Activated CD8-positive, alpha-beta T cell treated with anti-CD3 and anti-CD28 coated beads for 36 hours (primary cell): ENCODE data around the gene SLC22A14. TPM values are rescaled to one million over a fixed set of nuclear protein-coding genes. Genes with fewer than 3 reads are reported as not detected.

Source experiments
- ATAC-seq: fragments of 200-7000 bp; cut with Tn5 transposase; one replicate; pipeline ENCODE4 v1.10.0; 2021; ENCODE audit warnings: mild to moderate bottlenecking, moderate library complexity
- CTCF ChIA-PET: fragments of 350-600 bp; sonication (Branson Sonifier 250); formaldehyde crosslinking; loops from one replicate; lab custom pipeline; 2021; ENCODE audit warnings: antibody characterized with exemption; lab: Charles Lee
- POLR2A ChIA-PET: fragments of 350-600 bp; sonication (Branson Sonifier 250); formaldehyde crosslinking; loops from one replicate; lab custom pipeline; 2021; ENCODE audit warnings: antibody characterized with exemption; lab: Charles Lee
- DNase-seq: peaks from one replicate; pipeline ENCODE4 v3.0.0-alpha.2; 2020
- H3K27ac Mint-ChIP-seq: one replicate; pipeline ENCODE4 v1.8.0; 2021; ENCODE audit warnings: mild to moderate bottlenecking, mixed read lengths
- H3K27me3 Mint-ChIP-seq: one replicate; pipeline ENCODE4 v1.8.0; 2021; ENCODE audit warnings: mixed read lengths
- H3K36me3 Mint-ChIP-seq: one replicate; pipeline ENCODE4 v1.8.0; 2021; ENCODE audit warnings: low read depth, mixed read lengths
- H3K4me1 Mint-ChIP-seq: one replicate; pipeline ENCODE4 v1.8.0; 2021; ENCODE audit warnings: low read depth, mixed read lengths
- H3K4me3 Mint-ChIP-seq: one replicate; pipeline ENCODE4 v1.8.0; 2021; ENCODE audit warnings: mild to moderate bottlenecking, moderate library complexity, mixed read lengths
- H3K9me3 Mint-ChIP-seq: one replicate; pipeline ENCODE4 v1.8.0; 2021; ENCODE audit warnings: mixed read lengths
- intact Hi-C: fragments of 100-400 bp; cut with micrococcal nuclease; formaldehyde crosslinking; loops from one replicate; pipeline ENCODE4 v1.10.0; 2022
- total RNA-seq, 2 experiments: library from RNA; stranded (reverse); gene quantifications; one replicate each; pipeline ENCODE4 v1.2.3, GENCODE V29; 2021
- TF ChIP-seq, protein P1 (sequence below): fragments of 200-600 bp; IDR thresholded peaks from one replicate; pipeline ENCODE4 v1.8.0; 2022; ENCODE audit warnings: antibody characterized with exemption, mild to moderate bottlenecking

SLC22A14 gene
- total RNA-seq, 2 experiments from 2014 or later, result not detected

DNA sequence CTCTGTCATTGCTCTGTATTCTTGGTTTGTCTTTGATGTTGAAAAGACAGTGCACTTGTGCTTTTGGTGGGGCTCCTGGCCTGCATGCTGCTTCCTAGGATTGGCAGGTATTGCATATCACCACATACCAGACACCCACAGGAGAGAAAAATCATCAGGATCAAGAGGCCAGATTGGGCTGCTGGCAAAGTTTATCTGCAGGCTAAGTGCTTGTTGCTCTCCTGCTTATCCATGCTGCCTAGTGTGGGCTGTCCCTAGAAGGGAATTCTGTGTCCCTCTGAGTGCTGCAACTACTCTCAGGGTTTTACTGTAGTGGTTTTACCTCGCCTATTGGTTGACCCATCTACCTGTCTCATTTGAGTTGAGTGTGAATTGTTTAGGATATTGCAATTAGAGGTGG, 17.3 kb upstream of the SLC22A14 start:
- DNase-seq (no peak), ATAC-seq (no peak)
- Mint-ChIP-seq H3K27ac (no peak overlapping the region), H3K36me3 (peaks cover 1% of the 10 kb centered on the region), H3K4me3 (no peak overlapping the region), H3K27me3 (no peaks in the 10 kb centered on the region), H3K9me3 (no peaks in the 10 kb centered on the region), H3K4me1 (peaks cover 14% of the 10 kb centered on the region)
- TF ChIP-seq, protein P1, sequence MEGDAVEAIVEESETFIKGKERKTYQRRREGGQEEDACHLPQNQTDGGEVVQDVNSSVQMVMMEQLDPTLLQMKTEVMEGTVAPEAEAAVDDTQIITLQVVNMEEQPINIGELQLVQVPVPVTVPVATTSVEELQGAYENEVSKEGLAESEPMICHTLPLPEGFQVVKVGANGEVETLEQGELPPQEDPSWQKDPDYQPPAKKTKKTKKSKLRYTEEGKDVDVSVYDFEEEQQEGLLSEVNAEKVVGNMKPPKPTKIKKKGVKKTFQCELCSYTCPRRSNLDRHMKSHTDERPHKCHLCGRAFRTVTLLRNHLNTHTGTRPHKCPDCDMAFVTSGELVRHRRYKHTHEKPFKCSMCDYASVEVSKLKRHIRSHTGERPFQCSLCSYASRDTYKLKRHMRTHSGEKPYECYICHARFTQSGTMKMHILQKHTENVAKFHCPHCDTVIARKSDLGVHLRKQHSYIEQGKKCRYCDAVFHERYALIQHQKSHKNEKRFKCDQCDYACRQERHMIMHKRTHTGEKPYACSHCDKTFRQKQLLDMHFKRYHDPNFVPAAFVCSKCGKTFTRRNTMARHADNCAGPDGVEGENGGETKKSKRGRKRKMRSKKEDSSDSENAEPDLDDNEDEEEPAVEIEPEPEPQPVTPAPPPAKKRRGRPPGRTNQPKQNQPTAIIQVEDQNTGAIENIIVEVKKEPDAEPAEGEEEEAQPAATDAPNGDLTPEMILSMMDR, result no peak
- intact Hi-C loops, result no loop called here
- CTCF ChIA-PET, result interaction anchor here (1.6 to 1.7 kb wide), 2 partner anchors 32 to 147 kb away, joined by 3 to 7 read pairs; no protein-coding TSS in a partner anchor
- POLR2A ChIA-PET, result no interaction called here

DNA sequence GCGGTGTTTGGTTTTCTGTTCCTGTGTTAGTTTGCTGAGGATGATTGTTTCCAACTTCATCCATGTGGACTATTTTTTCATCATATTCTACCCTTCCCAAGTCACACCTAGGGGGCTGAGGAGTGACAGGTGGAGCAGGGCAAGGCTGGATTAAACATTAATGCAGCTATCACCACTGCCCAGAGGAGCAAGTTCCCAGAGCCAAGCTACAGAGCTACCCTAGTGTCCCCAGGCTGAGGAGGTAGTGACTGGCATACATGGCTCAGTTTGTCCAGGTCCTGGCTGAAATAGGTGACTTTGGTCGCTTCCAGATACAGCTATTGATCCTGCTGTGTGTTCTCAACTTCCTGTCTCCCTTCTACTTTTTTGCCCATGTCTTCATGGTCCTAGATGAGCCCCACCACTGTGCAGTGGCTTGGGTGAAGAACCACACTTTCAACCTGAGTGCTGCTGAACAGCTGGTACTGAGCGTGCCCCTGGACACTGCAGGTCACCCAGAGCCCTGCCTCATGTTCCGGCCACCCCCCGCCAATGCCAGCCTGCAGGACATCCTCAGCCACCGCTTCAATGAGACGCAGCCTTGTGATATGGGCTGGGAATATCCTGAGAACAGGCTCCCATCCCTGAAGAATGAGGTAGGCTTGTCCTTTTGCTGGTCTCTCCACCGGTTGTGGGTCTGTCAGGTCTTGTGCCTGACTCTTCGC, 16.3 kb upstream of the SLC22A14 start, which contains the start of gene SLC22A13:
Gene SLC22A13 (plus strand): TSS at position 209 of the 704 bp plus-strand sequence. CDS start 49 bp downstream, at position 258.
- peaks cover 1% of the 10 kb centered on the region for H3K36me3 Mint-ChIP-seq
- intact Hi-C loops, result no loop called here
- no peaks in the 10 kb centered on the region for H3K27me3 Mint-ChIP-seq
- ChIA-PET CTCF (interaction anchor here (0.9 to 1.6 kb wide), 2 partner anchors 31 to 214 kb away, joined by 3 read pairs; no protein-coding TSS in a partner anchor), POLR2A (no interaction called here)
- H3K27ac Mint-ChIP-seq, result no peak within 1 kb of the TSS
- ATAC-seq (no peak), DNase-seq (no peak)
- TF ChIP-seq, protein P1, result no peak
- H3K9me3 Mint-ChIP-seq, result no peaks in the 10 kb centered on the region
- no peak within 1 kb of the TSS for H3K4me3 Mint-ChIP-seq
- peaks cover 6% of the 10 kb centered on the region for H3K4me1 Mint-ChIP-seq

DNA sequence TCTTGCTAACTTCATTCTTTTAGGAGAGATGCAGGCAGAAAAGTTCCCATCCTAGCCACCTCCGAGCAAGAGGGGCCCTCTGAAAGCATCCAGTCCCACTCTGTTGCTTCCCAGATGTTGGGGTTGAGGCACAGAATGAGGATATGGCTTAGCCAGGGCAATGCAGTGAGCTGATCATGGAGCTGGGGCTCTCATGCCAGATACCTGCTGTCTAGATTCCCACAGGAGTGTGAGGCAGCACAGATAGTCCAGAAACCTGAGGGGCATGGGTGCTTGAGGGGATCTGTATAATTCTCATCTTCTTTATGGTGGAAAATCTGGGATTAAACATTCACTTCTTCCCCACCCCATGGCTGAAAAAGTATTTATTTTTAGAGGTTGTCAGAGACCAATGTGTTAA, 15.3 kb upstream of the SLC22A14 start:
- Mint-ChIP-seq H3K27me3 (no peaks in the 10 kb centered on the region), H3K9me3 (no peaks in the 10 kb centered on the region), H3K27ac (no peak overlapping the region), H3K36me3 (no peaks in the 10 kb centered on the region), H3K4me3 (no peak overlapping the region), H3K4me1 (peaks cover 6% of the 10 kb centered on the region)
- TF ChIP-seq, protein P1, result no peak
- ChIA-PET CTCF (no interaction called here), POLR2A (interaction anchor here (1.0 kb wide), 1 partner anchor 21 kb away, joined by 3 read pairs; no protein-coding TSS in a partner anchor)
- DNase-seq, result no peak
- no peak for ATAC-seq
- intact Hi-C loops, result no loop called here

DNA sequence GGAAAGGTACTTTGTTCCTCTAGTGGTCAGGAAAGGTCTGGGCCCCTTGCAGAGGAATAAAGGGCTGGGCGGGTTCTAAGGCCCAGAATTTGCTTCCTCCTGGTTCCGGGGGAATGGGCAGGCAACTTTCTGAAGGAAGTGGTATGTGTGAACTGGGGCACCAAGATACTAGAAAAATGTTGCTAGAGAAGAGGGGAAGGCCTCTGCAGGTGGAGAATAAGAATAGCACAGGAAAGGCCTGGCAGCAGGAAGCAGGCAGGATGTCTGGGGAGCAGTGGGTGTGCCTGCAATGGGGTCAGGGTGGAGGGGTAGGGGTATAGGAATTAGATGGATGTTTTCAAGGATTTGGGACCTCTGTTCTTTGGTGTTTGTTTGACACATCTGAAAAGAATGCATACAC, 14.4 kb upstream of the SLC22A14 start:
- no peak overlapping the region for H3K27ac Mint-ChIP-seq
- no peaks in the 10 kb centered on the region for H3K9me3 Mint-ChIP-seq
- no peak for ATAC-seq
- no peak overlapping the region for H3K4me3 Mint-ChIP-seq
- peaks cover 6% of the 10 kb centered on the region for H3K4me1 Mint-ChIP-seq
- no peaks in the 10 kb centered on the region for H3K27me3 Mint-ChIP-seq
- POLR2A ChIA-PET, result interaction anchor here (1.0 kb wide), 1 partner anchor 22 kb away, joined by 3 read pairs; no protein-coding TSS in a partner anchor
- H3K36me3 Mint-ChIP-seq, result no peaks in the 10 kb centered on the region
- TF ChIP-seq, protein P1, result no peak
- intact Hi-C loops, result no loop called here
- DNase-seq, result no peak
- CTCF ChIA-PET, result no interaction called here

DNA sequence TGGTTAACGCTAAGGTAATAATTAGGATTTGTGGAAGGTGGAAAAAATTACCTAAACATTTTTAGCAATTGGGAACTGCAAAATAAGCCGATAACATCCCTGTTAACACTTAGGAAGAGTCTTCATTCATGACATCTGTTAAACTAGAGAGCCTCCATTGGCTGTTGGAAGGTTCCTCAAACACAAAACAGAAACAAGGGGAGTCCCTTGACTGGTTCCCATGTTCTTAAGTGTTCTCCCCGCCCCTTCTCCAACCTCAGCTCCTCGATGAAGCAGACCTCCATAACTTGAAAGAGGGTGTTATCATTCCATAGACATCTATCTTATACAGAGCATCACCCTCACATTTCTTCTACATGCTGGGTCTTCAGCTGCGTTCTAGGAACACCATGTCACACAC, 14.0 kb upstream of the SLC22A14 start:
- ChIA-PET POLR2A (no interaction called here), CTCF (no interaction called here)
- Mint-ChIP-seq H3K36me3 (no peaks in the 10 kb centered on the region), H3K27ac (no peak overlapping the region), H3K27me3 (no peaks in the 10 kb centered on the region), H3K4me3 (no peak overlapping the region), H3K9me3 (no peaks in the 10 kb centered on the region), H3K4me1 (peaks cover 6% of the 10 kb centered on the region)
- intact Hi-C loops, result no loop called here
- TF ChIP-seq, protein P1, result no peak
- DNase-seq (no peak), ATAC-seq (no peak)
